C1 segment of cervical spinal cord (tissue), 14 donors: ENCODE results near the gene GNS.

ENCODE experiments used
- DNase-seq, 14 donors: peaks; one replicate each; lab custom pipeline; 2025; lab: John Stamatoyannopoulos, UW

GNS gene

GRCh38 chr12:64737539-64737938 is 21.7 kb downstream of the GNS start:
- DNase-seq, result no peak

- DNase-seq, result no peak
Measured at GRCh38 chr12:64736771-64737170, 22.4 kb downstream of the GNS start.

DNA sequence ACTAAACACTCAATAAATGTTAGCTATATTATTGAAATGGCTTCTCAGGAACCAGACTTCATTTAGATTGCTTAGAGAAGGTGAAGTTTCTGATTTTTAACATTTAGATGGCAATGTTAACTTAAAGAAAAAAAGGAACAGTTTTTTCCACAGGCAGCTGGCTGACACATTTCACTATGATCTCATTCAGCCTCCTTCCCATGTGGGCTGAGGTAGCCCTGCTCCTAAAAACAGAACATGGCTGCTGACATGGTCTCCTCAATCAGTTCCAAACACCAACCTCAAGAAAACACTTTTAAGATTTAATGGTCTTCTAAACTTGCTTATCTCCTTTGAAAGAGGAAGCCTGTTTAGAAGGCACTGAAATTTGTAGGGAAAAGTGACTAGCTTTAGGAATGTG is 23.8 kb downstream of the GNS start:
- no peak for DNase-seq

GRCh38 chr12:64733857-64734256 is 25.3 kb downstream of the GNS start:
- peak in 6 of 14 donors; percentile 1 to 44 (median 4) for DNase-seq

DNA sequence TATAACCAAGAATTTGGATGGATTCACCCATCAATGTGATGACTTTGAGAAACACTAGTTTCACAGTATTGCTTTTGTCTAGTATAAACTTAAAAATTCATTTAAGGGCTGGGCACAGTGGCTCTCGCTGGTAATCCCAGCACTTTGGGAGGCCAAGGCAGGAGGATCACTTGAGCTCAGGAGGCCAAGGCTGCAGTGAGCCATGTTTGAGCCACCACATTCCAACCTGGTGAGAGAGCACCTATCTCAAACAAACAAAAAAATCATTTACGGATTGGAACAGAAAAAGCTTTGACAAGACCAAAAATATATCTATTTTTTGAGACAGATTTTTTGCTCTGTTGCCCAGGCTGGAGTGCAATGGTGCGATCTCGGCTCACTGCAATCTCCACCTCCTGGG is 27.5 kb downstream of the GNS start:
- no peak for DNase-seq

DNA sequence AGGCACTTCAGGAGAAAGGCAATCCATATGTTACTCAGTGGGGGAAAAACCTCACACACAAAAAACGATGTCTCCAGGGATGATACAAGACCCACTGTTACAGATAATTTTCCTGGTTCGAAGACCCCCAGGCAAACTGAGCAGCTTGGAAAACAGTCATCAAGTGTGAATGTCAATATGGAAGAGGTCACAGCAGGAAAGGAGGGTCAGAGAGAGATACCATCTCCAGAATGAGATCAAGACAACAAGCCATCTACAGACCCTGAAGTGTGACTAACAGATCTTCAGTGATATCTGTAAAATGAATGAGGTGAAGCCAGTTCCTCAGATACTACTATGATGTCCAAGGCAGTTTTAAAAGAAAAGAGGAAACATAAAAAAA is 28.6 kb downstream of the GNS start:
- DNase-seq, result no peak

- DNase-seq, result no peak
Measured at GRCh38 chr12:64729909-64730587, 29.2 kb downstream of the GNS start.

DNA sequence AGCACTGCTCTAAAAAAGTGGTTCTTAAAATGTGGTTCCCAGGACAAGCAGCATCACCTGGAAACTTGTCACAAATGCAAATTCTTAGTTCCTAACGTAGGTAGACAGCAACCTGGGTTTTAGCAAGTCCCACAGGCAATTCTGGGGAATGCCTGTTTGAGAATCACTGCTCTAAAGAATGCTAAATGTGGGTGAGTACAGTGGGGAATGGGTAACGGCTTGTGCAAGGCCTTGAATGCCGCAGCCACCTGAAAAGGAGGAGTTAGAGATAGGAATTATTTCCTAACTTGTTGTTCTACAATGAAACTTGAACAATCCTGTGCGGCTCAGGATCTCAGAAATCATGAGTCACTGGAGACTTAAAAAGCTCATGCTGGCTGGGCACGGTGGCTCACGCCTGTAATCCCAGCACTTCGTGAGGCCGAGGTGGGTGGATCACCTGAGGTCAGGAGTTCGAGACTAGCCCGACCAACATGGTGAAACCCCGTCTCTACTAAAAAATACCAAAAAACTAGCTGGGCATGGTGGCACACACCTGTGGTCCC is 34.9 kb downstream of the GNS start:
- DNase-seq, result no peak

- DNase-seq, result no peak
Measured at GRCh38 chr12:64723630-64724029, 35.6 kb downstream of the GNS start.

GRCh38 chr12:64722835-64723234 is 36.4 kb downstream of the GNS start:
- no peak for DNase-seq

DNA sequence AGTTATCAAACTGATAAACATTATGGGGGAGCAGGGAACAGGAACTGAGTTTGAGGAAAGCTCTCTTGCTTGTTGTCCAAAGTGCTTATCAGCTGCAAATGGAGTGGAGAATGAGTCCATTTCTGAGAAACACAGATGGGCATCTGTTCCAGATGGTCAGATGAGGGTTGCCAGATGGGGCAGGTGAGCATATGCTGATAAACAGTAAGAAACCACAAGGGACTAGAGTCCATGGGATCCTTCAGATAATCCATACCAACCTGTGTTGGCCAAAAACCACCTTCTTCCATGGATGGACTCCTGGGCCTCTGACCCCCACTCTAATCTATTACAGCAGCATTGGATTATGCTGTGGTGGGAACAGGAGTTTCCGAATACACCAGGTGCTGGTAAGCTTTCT is 38.3 kb downstream of the GNS start:
- no peak for DNase-seq

- DNase-seq, result no peak
Measured at GRCh38 chr12:64718649-64719048, 40.6 kb downstream of the GNS start.

DNA sequence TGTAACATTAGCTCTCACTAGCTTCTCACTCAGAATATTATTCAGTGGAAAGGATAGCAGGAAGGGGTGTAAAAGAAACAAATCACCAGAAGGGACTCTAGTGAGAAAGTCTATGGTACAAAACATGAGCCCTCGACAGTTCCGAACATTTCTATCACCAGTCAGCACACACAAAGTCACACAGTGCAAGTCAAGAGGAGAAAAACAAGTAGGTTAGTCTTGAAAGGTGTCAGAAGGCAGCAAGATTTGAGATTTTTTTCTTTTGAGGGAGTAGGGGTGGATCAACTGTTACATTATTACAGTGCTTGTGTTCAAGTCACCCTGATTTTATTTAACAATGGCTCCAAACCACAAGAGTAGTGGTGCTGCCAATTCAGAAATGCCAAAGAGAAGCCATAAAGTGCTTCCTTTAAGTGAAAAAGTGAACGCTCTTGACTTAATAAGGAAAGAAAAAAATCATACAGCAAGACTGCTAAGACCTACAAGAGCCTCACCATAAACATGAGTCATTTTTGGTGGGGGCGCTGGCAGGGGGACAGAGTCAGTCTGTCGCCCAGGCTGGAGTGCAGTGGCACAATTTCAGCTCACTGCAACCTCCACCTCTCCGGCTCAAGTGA is 42.3 kb downstream of the GNS start:
- DNase-seq, result no peak

DNA sequence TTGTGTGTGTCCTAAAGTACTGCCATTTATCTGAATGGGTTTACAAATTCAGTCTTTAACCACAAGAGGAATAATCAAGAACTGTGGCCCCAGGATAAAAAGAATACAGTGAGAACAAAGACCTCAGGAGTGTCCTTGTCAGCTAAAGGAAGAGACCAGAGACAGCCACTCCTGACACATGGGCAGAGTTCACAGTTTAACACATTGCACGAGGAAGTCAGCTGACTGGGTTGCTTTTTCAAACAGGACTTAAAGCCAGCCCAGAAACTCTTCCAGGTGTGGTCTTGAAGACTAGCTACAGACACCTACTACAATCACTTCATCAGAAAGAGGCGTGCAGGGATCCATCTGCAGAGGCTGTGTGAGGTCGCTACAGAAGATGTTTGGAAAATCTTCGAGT is 42.8 kb downstream of the GNS start:
- no peak for DNase-seq

GRCh38 chr12:64714551-64714968 is 44.6 kb downstream of the GNS start:
- DNase-seq, result no peak

GRCh38 chr12:64713376-64713775 is 45.8 kb downstream of the GNS start:
- DNase-seq, result no peak

GRCh38 chr12:64709429-64709828 is 49.8 kb downstream of the GNS start:
- no peak for DNase-seq

DNA sequence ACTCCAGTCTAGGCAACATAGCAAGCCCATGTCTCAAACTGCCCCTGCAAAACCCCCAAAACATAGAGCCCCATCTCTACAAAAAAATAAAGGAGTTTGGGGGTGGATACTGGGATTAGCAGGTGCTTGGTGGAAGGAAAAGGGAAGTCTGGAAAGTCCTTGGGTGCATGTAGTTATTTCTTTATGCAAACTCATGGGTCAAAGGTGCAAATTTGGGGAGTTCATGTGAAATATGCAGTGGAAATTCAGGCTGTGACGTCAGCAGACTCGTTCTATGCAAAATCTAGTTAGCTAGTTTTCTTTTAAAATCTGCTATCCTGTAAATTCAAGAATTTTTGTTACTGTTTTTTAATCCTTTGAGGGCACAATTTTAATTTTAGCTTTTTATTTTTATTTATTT is 51.3 kb downstream of the GNS start:
- no peak for DNase-seq

GRCh38 chr12:64707362-64707761 is 51.8 kb downstream of the GNS start:
- DNase-seq, result no peak

GRCh38 chr12:64706857-64707256 is 52.3 kb downstream of the GNS start:
- DNase-seq, result no peak

- no peak for DNase-seq
Measured at GRCh38 chr12:64706306-64706705, 52.9 kb downstream of the GNS start.

DNA sequence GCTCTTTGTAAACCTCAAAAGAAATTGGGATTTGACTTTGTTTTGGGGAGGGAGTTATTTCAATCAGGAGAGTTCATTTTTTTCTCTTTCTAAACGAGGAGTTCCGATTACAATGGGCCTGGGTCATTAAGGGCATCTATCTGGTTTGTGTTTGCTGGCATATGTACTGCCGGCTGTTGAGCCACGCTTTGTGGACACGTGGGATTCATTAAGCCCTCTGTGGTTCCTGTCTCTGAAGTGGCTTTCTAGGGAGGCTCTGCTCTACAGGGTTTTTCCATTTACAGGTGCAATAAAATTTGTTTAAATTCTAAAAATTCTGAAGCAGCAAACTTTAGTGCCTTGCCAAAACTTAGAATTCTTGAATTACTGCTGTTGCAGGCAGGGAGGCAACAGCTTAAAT is 57.9 kb downstream of the GNS start:
- DNase-seq, result no peak

GRCh38 chr12:64700532-64700931 is 58.7 kb downstream of the GNS start:
- DNase-seq, result no peak
